Fibroblast of skin of back (primary cell): ENCODE data around the gene TUBGCP3.
A peak's percentile ranks its signal among the peaks of the same experiment; 100 is the strongest.

Source experiments
- DNase-seq: peaks from one replicate; pipeline ENCODE4 v3.0.0-alpha.2; 2013

Gene TUBGCP3

DNA sequence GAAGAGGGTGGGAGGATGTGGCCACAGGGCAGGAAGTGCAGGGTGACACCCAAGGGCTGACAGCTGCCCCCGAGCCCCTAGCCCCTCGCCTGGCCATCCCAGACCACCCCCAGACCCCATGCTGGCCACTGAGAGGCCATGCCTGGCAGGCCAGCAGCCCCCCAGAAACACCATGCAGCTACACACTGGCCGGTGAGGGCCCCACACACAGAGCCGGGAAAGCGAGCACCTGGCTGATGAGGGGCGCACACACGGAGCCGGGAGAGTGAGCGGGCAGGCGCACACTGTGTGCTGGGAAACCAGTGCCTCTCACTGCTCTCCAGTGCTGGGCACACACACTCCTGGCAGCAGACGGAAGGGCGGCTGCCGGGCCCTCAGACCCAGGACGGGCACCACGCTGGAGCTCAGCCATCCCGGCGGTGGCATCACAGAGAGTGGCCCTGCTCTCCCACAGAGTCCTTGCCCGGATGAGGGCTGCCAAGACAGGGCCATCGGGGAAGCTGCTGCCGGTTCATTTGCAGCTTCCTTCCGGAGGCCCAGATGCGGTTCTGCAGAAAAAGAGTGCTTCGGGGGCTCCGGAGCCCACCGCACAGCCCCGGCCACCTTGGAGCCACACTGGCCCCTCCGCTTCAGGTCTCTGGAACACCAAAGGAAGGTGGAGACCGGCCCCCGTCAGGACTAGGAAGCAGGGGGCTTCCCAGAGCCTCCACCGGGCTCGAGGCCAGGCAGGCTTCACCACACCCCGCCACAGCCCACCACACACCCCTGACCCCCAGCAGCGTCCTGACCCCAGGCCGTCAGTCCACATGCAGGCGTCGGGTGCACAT lies 135.4 kb downstream of the TUBGCP3 start:
- DNase-seq = no peak

GRCh38 chr13:112451512-112452379 lies 136.2 kb downstream of the TUBGCP3 start:
- DNase-seq = no peak

DNA sequence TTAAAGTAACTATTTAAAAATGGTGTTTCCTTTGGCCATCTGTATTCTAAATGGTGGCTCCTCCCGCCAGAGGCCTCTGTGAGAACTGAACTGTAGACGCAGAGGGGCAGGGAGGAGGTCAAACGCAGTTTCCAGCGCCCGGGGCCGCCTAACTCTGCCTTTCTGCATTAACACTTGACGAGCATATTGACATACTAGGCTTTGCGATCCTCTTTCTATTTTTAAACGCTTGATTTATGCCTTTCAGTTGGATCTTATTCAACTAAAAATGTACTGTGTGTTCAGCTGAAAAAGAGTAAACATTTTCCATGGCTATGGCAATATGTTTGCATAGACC lies 137.1 kb downstream of the TUBGCP3 start:
- no peak for DNase-seq

DNA sequence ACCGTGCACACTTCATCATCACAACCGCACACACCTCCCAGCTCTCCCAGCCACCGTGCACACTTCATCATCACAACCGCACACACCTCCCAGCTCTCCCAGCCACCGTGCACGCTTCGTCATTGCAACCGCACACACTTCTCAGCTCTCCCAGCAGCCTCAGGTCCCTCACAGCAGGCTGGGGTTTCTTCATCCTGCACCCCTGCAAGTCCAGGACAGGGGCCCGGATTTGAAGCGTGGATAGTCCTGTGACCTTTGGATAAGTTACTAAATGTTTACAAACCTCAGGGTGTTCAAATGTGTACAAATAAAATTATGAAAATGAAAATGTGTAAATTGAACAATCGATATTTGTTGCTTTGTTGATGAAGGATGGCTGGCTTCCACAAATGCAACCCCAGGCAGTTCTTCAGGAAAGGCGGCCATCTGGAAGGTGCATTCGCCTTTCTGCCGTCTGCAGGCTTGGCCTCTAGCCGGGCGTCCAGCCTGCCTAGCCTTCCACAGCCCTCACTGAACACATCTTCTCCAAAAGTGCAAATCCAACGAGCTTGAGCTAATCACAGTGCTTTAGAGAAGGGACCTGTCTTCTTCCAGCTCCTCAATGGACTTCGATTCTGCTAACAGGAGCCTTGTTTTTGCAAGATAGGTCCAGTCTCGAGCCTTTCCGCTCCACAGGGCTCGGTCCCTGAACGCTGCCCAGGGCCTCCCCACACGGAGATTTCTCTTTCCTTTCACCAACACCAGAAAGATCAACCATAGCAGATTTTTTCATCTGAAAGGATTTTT lies 137.6 kb downstream of the TUBGCP3 start:
- no peak for DNase-seq

DNA sequence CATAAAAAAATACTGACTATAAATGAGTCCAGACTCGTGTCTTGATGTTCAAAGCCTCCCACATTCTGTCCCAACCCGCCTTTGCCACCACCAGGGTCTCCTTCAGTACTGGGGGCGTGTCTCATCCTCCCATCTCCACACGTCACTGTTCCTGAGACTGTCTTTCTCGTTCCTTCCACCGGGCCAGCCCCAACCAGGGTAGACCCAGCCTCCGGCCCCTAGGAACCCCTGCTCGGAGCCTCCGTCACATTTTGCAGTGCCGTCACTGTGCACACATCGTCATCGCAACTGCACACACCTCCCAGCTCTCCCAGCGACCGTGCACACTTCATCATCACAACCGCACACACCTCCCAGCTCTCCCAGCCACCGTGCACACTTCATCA lies 138.4 kb downstream of the TUBGCP3 start:
- DNase-seq = no peak

DNA sequence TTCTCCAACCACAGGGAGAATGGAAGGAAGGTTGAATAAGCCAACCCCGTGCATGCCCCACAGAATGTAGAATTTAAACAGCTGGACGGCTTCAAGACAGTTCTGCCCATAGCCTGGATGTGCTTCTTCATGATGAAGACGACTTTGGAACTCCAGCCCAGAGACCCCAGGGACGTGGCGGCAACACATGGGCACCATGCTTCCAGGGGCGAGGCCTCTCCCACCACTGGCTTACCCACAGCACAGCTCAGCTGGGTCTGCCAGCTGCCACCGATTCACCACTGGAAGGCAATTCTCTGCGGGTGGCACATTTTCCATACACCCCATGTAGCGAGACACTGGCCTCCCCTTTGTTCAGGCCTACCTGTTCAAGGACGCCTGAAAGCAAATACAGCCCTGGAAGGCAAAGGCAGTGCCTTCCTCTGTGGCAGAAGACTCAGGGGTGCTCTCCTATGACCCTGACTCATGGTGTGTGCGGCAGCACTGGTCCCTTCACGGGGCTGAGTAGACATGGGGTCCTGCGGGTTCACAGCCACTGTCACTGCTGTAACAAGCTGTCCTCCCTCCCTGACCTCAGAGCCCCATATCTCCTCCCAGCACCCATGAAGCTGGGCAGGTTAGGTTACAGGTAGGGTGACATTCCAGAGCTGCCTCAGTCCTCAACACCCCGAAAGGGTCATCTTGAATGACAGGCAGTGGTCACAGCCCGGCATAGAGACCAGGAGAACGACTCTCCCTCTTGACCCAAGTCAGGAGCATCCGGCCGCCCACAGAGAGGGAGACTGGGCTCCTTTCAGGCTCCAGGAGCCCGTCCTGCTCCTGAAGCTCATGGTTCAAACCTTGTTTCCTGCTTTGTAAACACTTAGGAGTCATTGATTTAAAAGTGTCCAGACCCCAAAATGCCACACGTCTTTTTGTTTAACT lies 139.1 kb downstream of the TUBGCP3 start:
- no peak for DNase-seq

DNA sequence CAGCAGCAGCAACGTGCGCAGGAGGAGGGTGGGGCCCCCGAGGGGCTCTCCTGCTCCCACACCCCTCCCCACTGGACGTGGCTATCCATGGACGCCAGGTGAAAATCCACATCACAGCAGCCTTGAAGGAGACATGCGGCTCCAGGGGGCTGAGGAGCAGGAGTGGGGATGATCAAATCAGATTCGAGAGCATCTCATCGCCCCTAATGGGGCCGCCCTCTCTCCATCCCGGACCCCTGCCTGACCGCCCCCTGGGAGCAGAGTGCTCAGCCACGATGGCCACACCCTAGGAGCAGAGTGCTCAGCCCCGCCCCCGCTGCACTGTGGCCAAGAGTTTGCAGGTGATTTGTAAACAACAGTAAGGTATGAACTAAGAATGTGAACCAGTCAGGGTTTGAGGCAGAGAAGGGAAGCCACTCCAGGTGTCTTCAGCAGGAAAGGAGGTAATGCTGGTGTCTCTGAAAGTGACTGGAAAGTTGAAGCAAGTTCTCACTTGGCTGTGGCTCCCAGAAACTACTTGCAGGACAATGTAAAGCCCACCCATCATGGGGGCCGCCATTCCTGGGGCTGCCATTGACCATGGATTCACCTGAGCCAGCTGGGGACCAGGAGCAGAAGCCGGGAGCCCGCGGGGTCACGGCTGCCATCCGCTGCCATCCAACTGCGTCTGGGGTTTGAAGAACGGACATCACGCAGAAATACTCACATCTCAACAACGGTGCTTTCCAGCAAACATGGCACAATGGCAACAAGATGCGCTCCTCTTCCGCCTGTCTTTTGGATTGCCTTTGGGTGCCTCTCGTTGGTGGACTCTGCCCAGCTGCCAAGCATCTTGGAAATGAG lies 140.0 kb downstream of the TUBGCP3 start:
- DNase-seq = no peak

DNA sequence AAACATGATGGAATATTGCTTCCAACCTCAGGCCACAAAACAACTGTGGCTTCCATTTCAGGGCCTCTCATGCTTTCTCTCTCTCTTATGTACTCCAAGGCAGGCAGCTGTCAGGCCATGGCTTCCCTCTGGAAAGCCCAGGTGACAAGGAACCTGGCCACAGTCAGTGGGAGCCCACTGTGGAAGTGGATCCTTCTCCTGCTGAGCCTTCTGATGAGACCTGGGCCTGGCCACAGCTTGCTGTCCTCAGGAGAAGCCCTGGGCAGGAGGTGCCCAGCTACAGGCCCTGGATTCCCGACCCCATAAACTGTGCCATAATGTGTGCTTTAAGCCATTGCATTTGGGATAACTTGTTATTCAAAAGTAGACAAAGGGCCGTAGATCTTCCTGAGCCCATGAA lies 140.6 kb downstream of the TUBGCP3 start:
- no peak for DNase-seq

GRCh38 chr13:112446867-112447266 lies 141.1 kb downstream of the TUBGCP3 start:
- DNase-seq = no peak

DNA sequence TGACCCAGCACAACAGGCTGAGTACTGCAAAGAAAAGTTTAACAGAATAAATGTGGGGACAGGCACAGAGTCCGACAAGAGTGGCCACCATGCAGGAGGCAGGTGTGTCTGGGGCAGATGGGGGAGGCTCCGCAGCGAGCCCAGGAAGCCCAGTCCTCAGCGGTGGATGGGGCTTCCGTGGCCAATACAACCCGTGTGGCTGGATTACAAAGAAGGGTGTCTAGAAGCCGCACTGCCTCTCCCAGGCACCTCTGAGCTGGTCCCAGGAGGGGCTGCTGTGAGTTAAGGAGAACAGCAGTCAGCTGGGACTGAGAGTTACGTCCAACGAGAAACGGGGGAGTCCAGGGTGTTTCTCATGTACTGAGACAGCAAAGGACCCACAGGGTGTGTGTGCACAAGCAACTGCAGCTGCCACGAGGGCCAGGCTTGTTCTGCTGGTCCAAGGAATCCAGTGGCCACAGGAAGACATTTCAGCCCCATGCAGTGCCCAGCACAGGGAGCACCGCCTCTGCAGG lies 141.5 kb downstream of the TUBGCP3 start:
- no peak for DNase-seq

GRCh38 chr13:112445411-112446271 lies 142.3 kb downstream of the TUBGCP3 start:
- DNase-seq = no peak

- DNase-seq = no peak
Measured at GRCh38 chr13:112444416-112445399, 143.2 kb downstream of the TUBGCP3 start.

- DNase-seq = peak; percentile 39
Measured at GRCh38 chr13:112443995-112444311, 144.0 kb downstream of the TUBGCP3 start.

DNA sequence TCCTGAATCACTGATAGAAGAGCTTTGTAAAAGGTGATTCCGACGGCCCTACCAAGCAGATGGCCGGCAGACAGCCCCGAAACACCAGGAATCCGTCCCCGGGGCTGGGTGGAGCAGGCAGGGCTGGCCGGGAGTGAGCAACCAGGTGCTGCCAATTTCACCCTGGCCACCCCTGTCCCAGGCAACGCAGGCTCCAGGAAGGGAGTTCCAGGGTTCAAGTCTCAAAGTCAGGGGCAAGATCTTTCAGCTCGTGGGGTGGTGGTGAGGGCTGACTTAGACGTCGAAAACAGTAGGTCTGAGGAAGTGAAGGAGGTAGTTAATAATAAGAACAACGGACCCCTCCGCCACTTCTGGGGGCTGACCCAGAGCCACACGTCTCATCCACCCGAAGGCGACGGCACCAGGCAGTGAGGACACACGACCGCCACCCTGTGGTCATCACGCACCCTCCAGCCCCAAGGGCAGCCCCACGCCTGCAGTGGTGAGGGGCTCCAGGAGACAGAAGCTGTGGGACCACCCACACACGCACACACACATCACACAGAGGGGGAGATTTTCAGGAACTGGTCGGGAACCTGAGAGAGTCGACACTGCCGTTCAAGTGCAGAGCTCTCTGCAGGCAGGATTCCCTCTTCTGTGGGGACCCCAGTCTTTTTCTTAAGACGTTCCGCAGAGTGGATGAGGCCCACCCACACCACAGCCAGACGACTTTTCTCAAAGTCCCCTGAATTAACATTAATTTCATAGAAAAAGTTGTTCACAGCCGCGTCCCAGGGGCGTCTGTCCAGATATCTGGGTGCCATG lies 144.6 kb downstream of the TUBGCP3 start:
- DNase-seq = no peak

GRCh38 chr13:112442483-112443090 lies 145.4 kb downstream of the TUBGCP3 start:
- DNase-seq = no peak

GRCh38 chr13:112441779-112442310 lies 146.1 kb downstream of the TUBGCP3 start:
- no peak for DNase-seq

- DNase-seq = no peak
Measured at GRCh38 chr13:112441226-112441625, 146.7 kb downstream of the TUBGCP3 start.
